OCI-LY3 (cell line): ENCODE results near the gene APBA3.

Source experiments
- H2AFZ ChIP-seq: fragments of 200-600, 300-600 bp; shearing (Covaris generic); 2 replicates; pipeline ENCODE4 v1.6.0; 2014; ENCODE audit warnings: antibody characterized with exemption, low read depth, low read length
- H3K27ac ChIP-seq: fragments of 200-600, 300-600 bp; sonication (generic); 2 replicates; pipeline ENCODE4 v1.5.1; 2014; ENCODE audit warnings: mild to moderate bottlenecking, low read length, moderate library complexity, mixed read lengths
- H3K27me3 ChIP-seq: fragments of 200-600, 300-600 bp; sonication (generic); 2 replicates; pipeline ENCODE4 v1.6.1; 2014; ENCODE audit warnings: low read depth, low read length, mixed read lengths
- H3K36me3 ChIP-seq: fragments of 200-600, 300-600 bp; sonication (generic); replicated peaks from 2 replicates; pipeline ENCODE3; 2014; ENCODE audit warnings: low read depth, low read length, mixed read lengths
- H3K4me1 ChIP-seq: fragments of 300-600, 200-600 bp; sonication (generic); 2 replicates; pipeline ENCODE4 v1.6.1; 2014; ENCODE audit warnings: low read length, mixed read lengths
- H3K4me2 ChIP-seq: fragments of 200-600, 300-600 bp; sonication (generic); 2 replicates; pipeline ENCODE4 v1.6.1; 2014; ENCODE audit warnings: low read length, mixed read lengths
- H3K4me3 ChIP-seq: fragments of 300-600, 200-600 bp; sonication (generic); 2 replicates; pipeline ENCODE4 v1.5.1; 2014; ENCODE audit warnings: antibody characterized with exemption, mild to moderate bottlenecking, low read length, moderate library complexity
- H3K79me2 ChIP-seq: fragments of 300-600, 200-600 bp; shearing (Covaris generic); 2 replicates; pipeline ENCODE4 v1.6.1; 2014; ENCODE audit warnings: mild to moderate bottlenecking, low read length, mixed read lengths
- H3K9ac ChIP-seq: fragments of 300-600, 200-600 bp; shearing (Covaris generic); 2 replicates; pipeline ENCODE4 v1.6.0; 2014; ENCODE audit warnings: mild to moderate bottlenecking, low read length, moderate library complexity
- H3K9me3 ChIP-seq: fragments of 200-600, 300-600 bp; shearing (Covaris generic); 2 replicates; pipeline ENCODE4 v1.6.1; 2014; ENCODE audit warnings: low read length, mixed read lengths; ENCODE audit not compliant: insufficient read depth
- H4K20me1 ChIP-seq: fragments of 200-600, 300-600 bp; sonication (generic); 2 replicates; pipeline ENCODE4 v1.6.1; 2016; ENCODE audit warnings: low read length, mixed read lengths; ENCODE audit not compliant: insufficient read depth
- CTCF ChIP-seq: fragments of 200-600, 300-600 bp; sonication (generic); IDR thresholded peaks from 2 replicates; pipeline ENCODE4 v1.5.1; 2014; ENCODE audit warnings: antibody characterized with exemption, low read length, low read depth
- EZH2phosphoT487 ChIP-seq: fragments of 200-600 bp; shearing (Covaris generic); IDR thresholded peaks from 2 replicates; pipeline ENCODE4 v1.6.1; 2018; ENCODE audit warnings: antibody characterized with exemption, mixed run types, low read depth

Gene APBA3

GRCh38 chr19:3776479-3777040, 15.1 kb upstream of the APBA3 start:
- H3K4me2 ChIP-seq = no peak overlapping the region
- TF ChIP-seq CTCF = no peak
- no peak for TF ChIP-seq EZH2phosphoT487
- H4K20me1 ChIP-seq = no peaks in the 10 kb centered on the region

GRCh38 chr19:3775831-3776230, 14.3 kb upstream of the APBA3 start:
- H3K4me2 ChIP-seq = no peak overlapping the region
- H4K20me1 ChIP-seq = no peaks in the 10 kb centered on the region
- no peaks in the 10 kb centered on the region for H3K79me2 ChIP-seq
- H3K9me3 ChIP-seq = 0 out of 2 replicates have a peak, but pooled peaks cover under 1% of the 10 kb centered on the region
- H3K4me1 ChIP-seq = no peaks in the 10 kb centered on the region
- H3K4me3 ChIP-seq = no peak overlapping the region
- no peaks in the 10 kb centered on the region for H3K27me3 ChIP-seq
- TF ChIP-seq EZH2phosphoT487 = no peak
- no peak for TF ChIP-seq CTCF
- H2AFZ ChIP-seq = no peak overlapping the region
- no peaks in the 10 kb centered on the region for H3K36me3 ChIP-seq
- H3K9ac ChIP-seq = no peak overlapping the region
- H3K27ac ChIP-seq = no peak overlapping the region

More at GRCh38 chr19:3776479-3777040, 15.1 kb upstream of the APBA3 start:
- Histone ChIP-seq H3K36me3 (no peaks in the 10 kb centered on the region), H3K27me3 (no peaks in the 10 kb centered on the region), H3K9ac (no peak overlapping the region), H2AFZ (no peak overlapping the region), H3K79me2 (no peaks in the 10 kb centered on the region), H3K9me3 (peaks cover 7% of the 10 kb centered on the region; the same call in 1 of the 2 replicates), H3K4me1 (no peaks in the 10 kb centered on the region), H3K27ac (no peak overlapping the region), H3K4me3 (no peak overlapping the region)

- H3K4me3 ChIP-seq = no peak overlapping the region
- H3K36me3 ChIP-seq = no peaks in the 10 kb centered on the region
- no peaks in the 10 kb centered on the region for H3K4me1 ChIP-seq
- no peaks in the 10 kb centered on the region for H4K20me1 ChIP-seq
- H3K27me3 ChIP-seq = no peaks in the 10 kb centered on the region
- no peak overlapping the region for H3K27ac ChIP-seq
- TF ChIP-seq CTCF (no peak), EZH2phosphoT487 (no peak)
- no peaks in the 10 kb centered on the region for H3K79me2 ChIP-seq
- H3K9me3 ChIP-seq = no peaks in the 10 kb centered on the region
- H3K9ac ChIP-seq = no peak overlapping the region
- no peak overlapping the region for H3K4me2 ChIP-seq
- no peak overlapping the region for H2AFZ ChIP-seq
Measured at GRCh38 chr19:3775374-3775711, 13.9 kb upstream of the APBA3 start.

GRCh38 chr19:3774621-3775373, 13.3 kb upstream of the APBA3 start:
- no peak for TF ChIP-seq EZH2phosphoT487
- TF ChIP-seq CTCF = no peak
- Histone ChIP-seq H3K27ac (no peak overlapping the region), H3K9me3 (no peaks in the 10 kb centered on the region), H3K4me3 (no peak overlapping the region), H3K27me3 (no peaks in the 10 kb centered on the region), H3K9ac (no peak overlapping the region), H3K4me1 (no peaks in the 10 kb centered on the region), H2AFZ (no peak overlapping the region), H3K79me2 (no peaks in the 10 kb centered on the region), H3K36me3 (no peaks in the 10 kb centered on the region), H4K20me1 (no peaks in the 10 kb centered on the region), H3K4me2 (no peak overlapping the region)
